Activated effector memory CD4-positive, alpha-beta T cell treated with Interleukin-2 at 50 U/mL for 16 hours (primary cell): Measurements from ENCODE around the gene CHST13.

Experiments
- DNase-seq: peaks from one replicate; pipeline ENCODE4 v3.0.0-alpha.2; 2020

Gene CHST13

DNA sequence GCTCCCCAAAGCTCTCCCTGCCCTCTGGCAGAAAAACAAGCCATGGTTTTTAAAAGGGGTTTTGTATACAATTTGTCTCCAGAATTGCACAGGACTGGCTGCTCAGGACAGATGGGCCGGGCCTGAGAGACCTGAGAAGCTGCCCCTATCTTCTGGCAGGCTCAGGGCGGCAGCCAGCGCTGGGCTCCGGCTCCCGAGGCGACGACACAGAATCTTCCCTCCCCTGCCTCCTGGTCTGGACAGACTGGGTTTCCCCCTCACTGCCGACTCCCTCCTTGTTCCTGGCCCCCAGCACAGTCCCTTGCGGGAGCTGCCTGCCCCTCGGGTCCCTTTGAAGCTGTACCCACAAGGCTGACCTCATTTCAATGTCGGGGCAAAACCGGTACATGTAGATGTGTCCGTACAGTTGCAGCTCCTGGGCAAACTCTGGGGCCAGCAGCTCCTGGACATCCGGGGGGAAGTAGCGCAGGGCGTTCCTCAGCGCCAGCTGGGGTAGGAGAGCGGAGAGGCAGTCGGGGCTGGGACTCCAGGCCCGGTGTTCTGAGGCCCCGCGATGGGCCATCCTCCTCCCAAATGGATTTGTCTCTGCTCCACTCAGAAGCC, 13.5 kb upstream of the CHST13 start:
- DNase-seq = no peak

GRCh38 chr3:126511291-126511690, 12.7 kb upstream of the CHST13 start:
- DNase-seq = no peak

DNA sequence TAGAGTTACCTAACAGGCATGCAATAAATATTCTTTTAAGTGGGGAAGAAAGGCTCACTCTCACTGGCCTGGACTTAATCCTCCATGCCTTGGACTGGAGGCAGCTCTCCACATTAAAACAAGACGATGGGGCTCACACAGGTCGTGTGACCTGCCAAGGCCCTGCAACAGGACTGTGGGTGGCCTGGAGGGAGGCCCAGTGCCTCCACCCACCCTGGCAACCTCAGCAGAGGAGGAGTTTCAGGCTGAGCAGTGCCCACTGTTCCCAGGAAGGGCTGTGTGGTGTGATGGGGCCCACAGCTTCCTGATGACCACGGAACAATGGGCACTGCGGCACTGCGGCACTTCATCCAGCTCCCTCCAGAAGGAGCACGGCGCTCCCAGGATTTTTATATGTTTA, 11.9 kb upstream of the CHST13 start:
- DNase-seq = no peak

DNA sequence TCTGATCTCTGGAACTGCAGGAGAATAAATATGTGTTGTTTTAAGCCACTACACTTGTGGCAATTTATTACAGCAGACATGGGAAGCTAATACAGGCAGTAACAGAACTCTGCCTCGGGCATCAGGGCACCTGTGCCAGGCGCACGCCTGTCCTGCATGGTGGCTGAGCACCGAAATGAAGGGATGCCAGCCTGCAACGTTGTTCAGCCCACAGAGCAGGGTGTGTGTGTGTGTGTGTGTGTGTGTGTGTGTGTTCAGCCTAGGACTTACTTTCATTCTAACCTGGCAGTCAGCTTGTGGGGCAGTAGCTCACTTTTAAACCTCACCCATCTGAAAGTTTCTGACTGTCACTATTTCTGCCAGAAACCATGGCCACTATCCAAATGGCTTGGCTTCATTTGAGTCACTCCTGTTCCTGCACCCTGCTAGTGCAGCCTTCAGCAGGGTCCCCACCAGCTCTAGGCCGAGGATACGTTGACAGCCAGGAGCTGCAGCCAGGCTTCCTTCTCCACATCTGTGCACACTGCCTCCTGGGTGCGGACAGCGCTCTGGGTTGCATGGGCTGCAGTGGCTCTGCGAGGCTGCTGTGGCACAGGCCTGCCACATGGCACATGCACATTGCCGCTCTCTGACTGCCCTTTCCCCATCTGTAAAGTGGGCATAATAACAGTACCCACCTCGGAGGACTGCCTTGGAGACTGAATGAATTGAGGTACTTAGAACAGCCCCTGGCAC, 10.9 kb upstream of the CHST13 start:
- DNase-seq = no peak

- DNase-seq = no peak
These were observed 9.8 kb upstream of the CHST13 start for GRCh38 chr3:126514161-126514560.

DNA sequence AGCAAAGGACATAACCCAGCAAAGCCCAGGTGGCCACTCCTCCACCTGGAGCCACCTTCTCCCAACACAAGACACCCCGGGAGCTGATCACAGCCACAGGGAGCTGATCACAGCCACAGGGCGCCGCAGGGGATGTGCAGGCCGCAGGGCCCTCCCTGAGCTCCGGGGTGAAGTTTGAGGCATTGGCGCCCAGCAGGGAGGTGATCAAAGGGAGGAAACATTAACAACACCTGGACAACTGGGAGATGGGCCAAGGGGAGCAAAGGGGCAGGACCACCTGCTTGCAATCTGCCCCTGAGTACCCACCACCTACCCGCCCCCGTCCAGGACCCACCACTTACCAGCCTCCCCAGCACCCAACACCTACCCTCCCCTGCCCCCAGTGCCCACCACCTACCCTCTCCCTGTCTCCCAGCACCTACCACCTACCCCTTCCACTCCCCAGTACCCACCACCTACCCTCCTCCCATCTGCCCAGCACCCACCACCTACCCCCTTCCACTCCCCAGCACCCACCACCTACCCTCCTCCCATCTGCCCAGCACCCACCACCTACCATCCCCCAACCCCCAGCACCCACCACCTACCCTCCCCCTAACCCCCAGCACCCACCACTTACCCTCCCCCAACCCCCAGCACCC, 8.8 kb upstream of the CHST13 start:
- no peak for DNase-seq

DNA sequence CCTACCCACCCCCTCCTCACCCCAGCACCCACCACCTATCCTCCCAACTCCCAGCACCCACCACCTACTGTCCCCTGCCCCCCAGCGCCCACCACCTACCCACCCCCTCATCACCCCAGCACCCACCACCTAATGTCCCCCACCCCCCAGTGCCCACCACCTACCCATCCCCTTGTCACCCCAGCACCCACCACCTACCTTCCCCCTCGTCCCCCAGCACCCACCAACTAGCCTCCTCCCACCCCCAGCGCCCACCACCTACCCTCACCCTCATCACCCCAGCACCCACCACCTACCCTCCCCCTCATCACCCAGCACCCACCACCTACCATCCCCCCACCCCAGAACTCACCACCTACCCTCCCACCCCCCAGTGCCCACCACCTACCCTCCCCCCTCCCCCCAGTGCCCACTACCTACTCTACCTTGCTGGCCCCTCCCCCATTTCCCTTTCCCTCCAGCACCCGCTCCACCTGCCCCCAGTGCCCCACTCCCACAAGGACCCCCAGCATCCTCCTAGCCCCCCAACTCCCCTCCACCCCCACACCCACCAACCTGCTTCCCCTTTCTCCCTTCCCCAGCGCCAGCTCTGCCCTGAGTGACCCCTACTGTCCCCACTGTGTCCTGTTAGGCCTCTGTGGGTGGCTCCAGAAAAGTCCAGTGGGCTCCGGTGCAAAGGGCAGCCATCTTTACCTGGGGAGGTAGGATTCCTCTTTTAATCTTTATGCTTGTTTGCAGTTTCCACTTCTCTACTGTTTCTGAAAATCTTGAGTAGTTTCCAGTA, 7.6 kb upstream of the CHST13 start:
- DNase-seq = no peak

DNA sequence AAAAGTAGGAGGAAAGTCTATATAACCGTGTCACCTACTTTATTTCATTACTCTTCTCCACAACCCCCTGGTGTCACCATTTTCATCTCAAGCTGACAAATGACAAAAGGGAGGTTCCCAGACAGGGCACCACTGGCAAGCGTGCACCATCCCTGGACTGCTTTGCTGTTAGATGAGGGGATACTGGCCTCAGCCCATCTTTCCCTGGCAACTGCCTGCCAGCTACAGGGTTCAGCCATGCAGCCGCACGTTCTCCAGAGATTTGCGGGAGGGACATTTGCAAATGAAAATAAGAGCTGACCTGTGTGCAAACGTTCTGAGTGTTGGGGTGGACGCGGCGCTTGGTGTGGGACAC, 7.0 kb upstream of the CHST13 start:
- DNase-seq = no peak

DNA sequence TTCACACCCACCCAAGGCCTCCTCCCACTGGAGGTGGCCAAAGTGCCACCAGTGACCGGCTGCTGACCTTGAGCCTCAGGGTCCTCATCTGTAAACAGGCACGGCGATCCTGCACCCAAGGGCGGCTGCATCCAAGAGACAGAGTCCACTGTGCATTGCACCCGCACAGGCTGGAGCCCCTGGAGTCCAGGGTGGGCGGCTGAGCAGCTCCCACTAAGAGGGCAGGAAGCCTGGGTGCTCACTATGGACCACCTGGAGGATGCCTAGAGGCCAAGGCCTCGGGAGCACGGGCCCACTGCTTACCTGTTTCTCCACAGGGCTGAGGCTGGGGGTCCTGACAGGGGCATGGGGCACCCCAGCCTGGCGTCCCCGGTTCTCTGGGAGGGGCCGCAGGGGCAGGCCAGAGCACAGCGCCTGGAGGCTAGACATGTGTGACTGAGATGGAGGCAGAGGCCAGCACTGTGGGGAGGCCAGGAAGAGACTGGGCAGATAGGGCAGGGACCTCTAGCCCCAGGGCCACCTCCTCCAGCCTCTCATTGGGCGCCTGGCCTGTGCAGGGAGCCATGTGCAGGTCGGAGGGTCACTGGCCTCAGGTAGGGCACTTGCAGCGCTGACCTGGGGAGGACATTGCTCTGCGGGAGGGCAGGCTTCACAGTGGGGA, 6.5 kb upstream of the CHST13 start, which contains the start of gene UROC1:
Gene UROC1 (minus strand): TSS at position 483 of the 661 bp plus-strand sequence. CDS start 54 bp downstream, at position 429.
- no peak for DNase-seq

- DNase-seq = no peak
These were observed 5.8 kb upstream of the CHST13 start for GRCh38 chr3:126517986-126518778.

GRCh38 chr3:126518779-126519177, 5.2 kb upstream of the CHST13 start:
- no peak for DNase-seq

DNA sequence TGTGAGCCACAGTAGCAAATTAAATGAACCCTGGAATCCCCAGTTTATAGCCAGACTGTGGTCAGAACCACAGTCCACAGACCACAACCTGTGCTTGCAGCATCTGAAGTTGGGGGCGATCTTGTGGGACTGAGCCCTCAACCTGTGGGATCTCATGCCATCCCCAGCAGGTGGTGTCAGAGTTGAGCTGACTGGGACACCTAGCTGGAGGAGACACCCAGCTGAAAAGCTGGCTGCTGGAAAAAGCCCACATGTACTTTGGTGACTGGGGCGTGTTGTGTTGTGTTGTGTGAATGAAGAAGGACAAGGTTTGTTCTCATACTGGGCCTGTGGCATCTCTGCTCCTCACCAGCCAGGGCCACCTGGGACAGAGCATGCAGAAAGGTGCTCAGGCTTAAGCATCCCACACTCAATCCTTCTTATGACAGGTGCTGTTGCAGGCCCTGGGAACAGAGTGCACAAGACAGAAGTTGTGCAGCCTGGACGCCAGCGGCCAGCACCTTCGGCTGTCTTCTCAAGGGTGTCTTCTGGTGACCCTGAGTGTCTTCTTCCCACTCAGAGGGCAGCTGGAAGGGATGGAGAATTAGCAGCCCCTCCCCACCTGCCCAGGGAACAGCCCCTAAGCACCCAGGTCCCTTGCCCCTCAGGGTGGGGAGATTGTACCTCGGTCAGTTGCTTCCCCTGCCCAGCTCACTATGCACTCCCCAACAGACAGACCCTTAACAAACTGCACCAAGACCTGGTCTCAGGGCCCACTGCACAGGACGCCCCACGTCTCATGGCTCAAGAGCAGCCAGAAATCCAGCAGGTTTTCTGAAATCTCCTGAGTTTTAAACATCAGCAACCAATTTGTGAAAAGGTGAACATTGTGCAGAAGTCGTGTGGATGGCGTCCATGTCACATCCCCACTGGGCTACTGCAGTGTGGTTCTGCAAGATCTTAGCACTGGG, 4.2 kb upstream of the CHST13 start:
- no peak for DNase-seq

- DNase-seq = no peak
These were observed 2.6 kb upstream of the CHST13 start for GRCh38 chr3:126521122-126521891.

DNA sequence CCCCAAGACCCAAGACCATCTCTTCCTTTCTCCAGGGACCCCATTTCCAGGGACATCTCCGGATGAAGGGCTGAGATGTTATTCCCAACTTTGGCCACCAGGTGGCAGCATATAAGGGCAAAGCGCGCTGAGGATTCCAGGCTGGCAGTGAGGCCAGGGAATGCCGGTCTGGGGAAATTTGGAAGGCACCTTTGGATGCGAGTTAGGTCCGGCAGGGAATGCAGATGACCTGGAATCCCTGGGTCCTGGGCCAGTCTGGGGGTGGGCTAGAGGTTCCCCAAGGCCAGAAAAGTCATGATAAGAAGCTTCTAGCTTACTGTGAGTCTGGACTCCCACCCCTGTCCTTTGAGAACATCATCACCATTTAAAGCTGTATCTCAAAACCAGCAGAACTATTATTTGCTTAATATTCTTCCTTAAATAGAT, 1.6 kb upstream of the CHST13 start:
- DNase-seq = peak; percentile 15

DNA sequence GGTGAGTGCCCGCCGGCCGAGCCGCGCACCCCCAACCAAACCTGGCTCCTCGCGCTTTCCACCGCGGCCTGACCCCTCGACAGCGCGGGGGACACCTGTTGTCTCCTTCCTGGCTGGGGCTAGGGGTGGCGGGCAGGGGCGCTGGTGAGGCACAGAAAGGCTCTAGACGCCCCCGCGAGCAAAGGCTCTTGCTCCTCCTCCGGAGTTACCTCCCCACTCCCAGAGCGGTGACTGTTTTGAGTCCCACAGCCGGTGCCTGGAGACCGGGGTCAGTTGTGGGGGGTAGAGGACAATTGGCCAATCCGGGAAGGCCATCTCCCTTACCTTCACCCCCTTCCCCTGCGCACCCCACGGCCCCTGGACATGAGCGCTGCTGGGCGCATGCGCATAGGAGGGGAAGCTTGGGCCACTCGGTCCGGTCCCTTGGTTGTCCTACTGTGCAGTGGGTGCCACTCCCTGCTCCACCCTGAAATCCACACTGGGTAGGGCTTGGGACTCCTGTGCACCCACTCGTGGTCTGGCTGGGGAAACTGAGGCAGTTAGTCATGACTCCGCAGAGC, 554 bp downstream of the CHST13 start:
- no peak for DNase-seq

DNA sequence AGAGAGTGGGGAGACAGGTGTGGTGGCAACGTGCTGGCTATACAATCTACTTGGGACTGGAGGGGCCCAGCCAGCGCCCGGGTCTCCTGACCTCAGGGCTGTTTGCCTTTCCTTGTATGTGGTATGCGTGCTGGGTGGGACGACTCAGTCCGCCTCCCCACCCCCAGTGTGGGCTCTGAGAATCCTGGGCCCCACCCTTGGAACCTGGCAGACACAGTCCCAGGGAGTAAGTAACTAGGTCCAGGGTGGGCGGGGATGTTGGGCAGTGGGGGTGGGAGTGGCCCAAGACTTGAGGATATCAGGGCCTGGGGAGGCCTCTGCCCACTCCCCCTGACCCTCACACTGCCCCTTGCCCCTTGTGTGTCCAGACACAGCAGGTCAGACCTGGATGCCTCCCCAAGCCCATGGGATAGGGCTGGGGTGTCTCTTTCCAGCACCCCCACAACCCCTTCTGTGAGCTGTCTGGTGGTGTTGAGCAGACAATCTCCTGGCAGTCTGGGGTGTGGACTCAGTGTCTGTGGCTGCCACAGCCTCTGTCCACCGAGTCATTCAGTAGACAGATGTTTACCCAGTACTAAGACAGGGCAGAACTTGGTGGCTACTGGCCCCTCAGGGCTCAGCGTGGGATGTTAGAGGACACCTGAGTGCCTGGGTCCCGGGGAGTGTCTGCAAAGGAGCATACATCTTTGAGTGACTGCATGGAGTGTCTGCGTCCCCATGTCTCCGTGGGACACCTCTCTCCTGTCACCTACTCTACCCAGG, 1.3 kb downstream of the CHST13 start:
- DNase-seq = no peak

- no peak for DNase-seq
These were observed 2.1 kb downstream of the CHST13 start for GRCh38 chr3:126525853-126526667.

- no peak for DNase-seq
These were observed 2.7 kb downstream of the CHST13 start for GRCh38 chr3:126526668-126527005.
